GM12878 (cell line): ENCODE measurements around the gene ERP27. TPM values are rescaled to one million over a fixed set of nuclear protein-coding genes. Genes with fewer than 3 reads are reported as not detected.

Experiments used
- ATAC-seq: fragments of 200-7000 bp; cut with Tn5 transposase; 3 replicates; pipeline ENCODE4 v1.9.1; 2020; ENCODE audit warnings: mild to moderate bottlenecking, moderate library complexity
- BruUV-seq: library from RNA; stranded (reverse); fragments of 400-500 nt; replicated peaks from 2 replicates; lab custom pipeline; 2021; lab: Mats Ljungman, UMichigan
- CTCF ChIA-PET: fragments of 300-600 bp; sonication (Branson Sonifier 250); formaldehyde crosslinking; extraction: SDS; loops from one replicate; lab custom pipeline; 2021; ENCODE audit warnings: inconsistent platforms; lab: Yijun Ruan, JAX
- POLR2A ChIA-PET: fragments of 350-600 bp; formaldehyde crosslinking; extraction: SDS; loops from one replicate; lab custom pipeline; 2021; ENCODE audit warnings: inconsistent platforms; lab: Charles Lee
- RAD21 ChIA-PET: fragments of 300-600 bp; sonication (Branson Sonifier 250); formaldehyde crosslinking; loops from one replicate; lab custom pipeline; 2023; ENCODE audit warnings: antibody characterized with exemption; ENCODE audit not compliant: unreplicated experiment; lab: Charles Lee
- SMC1A ChIA-PET: fragments of 300-600 bp; sonication (Branson Sonifier 250); formaldehyde crosslinking; loops from one replicate; lab custom pipeline; 2023; ENCODE audit not compliant: unreplicated experiment, uncharacterized antibody; lab: Charles Lee
- DNase-seq: peaks from one replicate; pipeline ENCODE4 v3.0.0-alpha.2; 2011; ENCODE audit warnings: low read depth, low spot score
- FAIRE-seq: peaks from 3 replicates; lab custom pipeline; 2011; peaks lifted over from hg19 to GRCh38; lab: Jason Lieb, UNC
- H2AFZ ChIP-seq: 2 replicates; pipeline ENCODE4 v1.6.0; 2011; ENCODE audit warnings: low read depth, low read length, control low read depth; ENCODE audit not compliant: control insufficient read depth
- H3K27ac ChIP-seq: 2 replicates; pipeline ENCODE4 v1.5.1; 2011; ENCODE audit warnings: control low read depth; ENCODE audit not compliant: control insufficient read depth, insufficient read depth
- H3K27me3 ChIP-seq, 2 experiments: replicated peaks in 1 of 2; 2 replicates each; pipeline versions ENCODE4 v1.6.0 to v1.6.1; 2011; ENCODE audit warnings: low read length in 1 of 2; ENCODE audit not compliant: control insufficient read depth in 2 of 2, insufficient read depth in 2 of 2
- H3K36me3 ChIP-seq, 2 experiments: 2 replicates each; pipeline ENCODE4 v1.5.1; 2011; ENCODE audit warnings: low read length in 1 of 2; ENCODE audit not compliant: control insufficient read depth in 2 of 2, insufficient read depth in 2 of 2
- H3K4me1 ChIP-seq: 2 replicates; pipeline ENCODE4 v1.6.1; 2011; ENCODE audit warnings: mild to moderate bottlenecking, low read length, moderate library complexity, mixed read lengths; ENCODE audit not compliant: control insufficient read depth, insufficient read depth
- H3K4me2 ChIP-seq: 2 replicates; pipeline ENCODE4 v1.6.0; 2011; ENCODE audit warnings: control low read depth; ENCODE audit not compliant: control insufficient read depth, insufficient read depth
- H3K4me3 ChIP-seq: fragments of 200-600 bp; sonication (generic); 2 replicates; pipeline ENCODE4 v1.5.1; 2016
- H3K79me2 ChIP-seq: 2 replicates; pipeline ENCODE4 v1.6.0; 2011; ENCODE audit warnings: low read length; ENCODE audit not compliant: control insufficient read depth, insufficient read depth
- H3K9ac ChIP-seq: 2 replicates; pipeline ENCODE4 v1.8.0; 2011; ENCODE audit warnings: low read length, control low read depth, mixed read lengths; ENCODE audit not compliant: control insufficient read depth, insufficient read depth
- H3K9me3 ChIP-seq: replicated peaks from 3 replicates; pipeline ENCODE4 v1.5.1; 2011; ENCODE audit warnings: mild to moderate bottlenecking, low read length; ENCODE audit not compliant: control insufficient read depth, insufficient read depth
- H4K20me1 ChIP-seq: 2 replicates; pipeline ENCODE4 v1.6.0; 2011; ENCODE audit not compliant: control insufficient read depth, insufficient read depth
- GATAD2B ChIP-seq: fragments of 450-650 bp; conservative IDR thresholded peaks from 2 replicates; pipeline ENCODE4 v1.6.1; 2017; ENCODE audit warnings: low read depth, mild to moderate bottlenecking, moderate library complexity
- HCFC1 ChIP-seq: fragments of 150-350 bp; IDR thresholded peaks from 2 replicates; pipeline ENCODE4 v1.6.1; 2014; ENCODE audit warnings: low read length
- NBN ChIP-seq: fragments of 450-650 bp; IDR thresholded peaks from 2 replicates; pipeline ENCODE4 v1.6.1; 2016
- SRF ChIP-seq, 2 experiments: IDR thresholded peaks; 2 replicates each; pipeline ENCODE4 v1.6.1; 2011; ENCODE audit warnings: low read depth in 2 of 2, low read length in 2 of 2, mild to moderate bottlenecking in 1 of 2, moderate library complexity in 1 of 2
- TCF7 ChIP-seq: IDR thresholded peaks from 2 replicates; pipeline ENCODE4 v1.6.1; 2014; ENCODE audit warnings: antibody characterized with exemption, borderline replicate concordance
- YY1 ChIP-seq: IDR thresholded peaks from 2 replicates; pipeline ENCODE4 v1.6.1; 2011; ENCODE audit warnings: low read depth, mild to moderate bottlenecking, low read length
- WGBS: methylation state at CpG from one replicate; pipeline ENCODE4 v1.1.6; 2016; ENCODE audit warnings: low lambda C conversion rate; ENCODE audit not compliant: insufficient replicate concordance, insufficient coverage; ENCODE audit errors: missing lambda C conversion rate; 5-methylcytosine and 5-hydroxymethylcytosine counted together
- in situ Hi-C: fragments of 300-500 bp; cut with MboI; formaldehyde crosslinking; loops from 9 replicates; pipeline ENCODE4 v1.14.3; 2018; ENCODE audit warnings: mixed read lengths
- intact Hi-C: fragments of 100-400 bp; cut with micrococcal nuclease; formaldehyde crosslinking; loops from one replicate; pipeline ENCODE4 v1.14.2; 2022; ENCODE audit not compliant: unreplicated experiment
- polyA plus RNA-seq, 11 experiments: library from polyadenylated mRNA; depleted of rRNA in 4 of 11; unstranded in 6 of 11; stranded (reverse) in 5 of 11; fragments of >200 nt; fragmentation: Nextera tagmentation in 4 of 11; fragmentation: Illumina TruSeq in 1 of 11; extraction: Ambion mirVana in 4 of 11; extraction: Trizol in 1 of 11; gene quantifications; 1 replicate in 1 of 11; 2 replicates in 10 of 11; pipeline versions ENCODE4 v1.2.1 to v1.2.3, GENCODE V29; 2011 to 2016; ENCODE audit warnings: inconsistent platforms in 2 of 11, missing spikeins in 2 of 11, low read depth in 1 of 11
- total RNA-seq, 4 experiments: library from RNA; depleted of rRNA in 3 of 4; stranded (reverse); fragments of >200 nt in 3 of 4; fragmentation: Illumina TruSeq in 1 of 4; extraction: Trizol in 1 of 4; gene quantifications; 2 replicates each; pipeline versions ENCODE4 v1.2.1 to v1.2.3, GENCODE V29; 2013 to 2021
- TF ChIP-seq, protein P1 (sequence below): IDR thresholded peaks from 2 replicates; pipeline ENCODE4 v1.6.1; 2012; ENCODE audit warnings: low read length, inconsistent platforms
- TF ChIP-seq, protein P2 (sequence below): fragments of 450-650 bp; conservative IDR thresholded peaks from 2 replicates; pipeline ENCODE4 v1.6.1; 2017; ENCODE audit warnings: mild to moderate bottlenecking, moderate library complexity
- TF ChIP-seq, protein P3 (sequence below): fragments of 450-650 bp; IDR thresholded peaks from 2 replicates; pipeline ENCODE4 v1.6.1; 2016; ENCODE audit warnings: mild to moderate bottlenecking
- TF ChIP-seq, protein P4 (sequence below): fragments of 450-650 bp; formaldehyde crosslinking; IDR thresholded peaks from 2 replicates; pipeline ENCODE4 v1.5.0; 2022; ENCODE audit warnings: mild to moderate bottlenecking, missing genetic modification characterization

ERP27 gene
- total and polyA plus RNA-seq, 10 of the 15 experiments (the other 5 are each of a cell fraction or from before 2014, with no cell fraction given) = 0.91 to 2.4 (median 1.4) TPM

DNA sequence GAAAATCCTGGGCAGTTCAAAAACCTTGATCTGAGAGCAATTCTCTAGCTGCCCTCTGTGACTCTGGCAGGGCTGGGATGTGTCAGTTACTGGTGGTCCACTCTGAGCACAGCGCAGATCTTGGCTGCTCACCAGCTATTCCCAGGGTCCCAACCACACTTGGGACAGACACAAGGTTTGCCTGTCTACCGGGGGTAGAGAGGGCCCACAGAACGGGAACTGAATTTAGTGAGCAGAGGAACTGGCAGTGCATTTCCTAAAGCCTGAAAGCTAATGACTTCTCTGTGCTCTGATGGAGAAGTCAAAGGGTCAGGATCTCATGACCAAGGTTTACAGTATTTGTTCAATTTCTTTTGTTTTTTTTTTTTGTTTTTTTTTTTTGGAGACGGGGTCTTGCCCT is 37.1 kb upstream of the ERP27 start:
- no peaks in the 10 kb centered on the region for H3K27me3 ChIP-seq
- no TSS peak for BruUV-seq
- TF ChIP-seq HCFC1 (no peak), TCF7 (no peak), YY1 (no peak), GATAD2B (no peak), NBN (no peak), SRF (IDR thresholded peaks at IDR 0.05; ENCODE audit: low read depth in 2 of 2, low read length in 2 of 2) (no peak)
- TF ChIP-seq, protein P1, sequence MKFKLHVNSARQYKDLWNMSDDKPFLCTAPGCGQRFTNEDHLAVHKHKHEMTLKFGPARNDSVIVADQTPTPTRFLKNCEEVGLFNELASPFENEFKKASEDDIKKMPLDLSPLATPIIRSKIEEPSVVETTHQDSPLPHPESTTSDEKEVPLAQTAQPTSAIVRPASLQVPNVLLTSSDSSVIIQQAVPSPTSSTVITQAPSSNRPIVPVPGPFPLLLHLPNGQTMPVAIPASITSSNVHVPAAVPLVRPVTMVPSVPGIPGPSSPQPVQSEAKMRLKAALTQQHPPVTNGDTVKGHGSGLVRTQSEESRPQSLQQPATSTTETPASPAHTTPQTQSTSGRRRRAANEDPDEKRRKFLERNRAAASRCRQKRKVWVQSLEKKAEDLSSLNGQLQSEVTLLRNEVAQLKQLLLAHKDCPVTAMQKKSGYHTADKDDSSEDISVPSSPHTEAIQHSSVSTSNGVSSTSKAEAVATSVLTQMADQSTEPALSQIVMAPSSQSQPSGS = no peak
- TF ChIP-seq, protein P2, sequence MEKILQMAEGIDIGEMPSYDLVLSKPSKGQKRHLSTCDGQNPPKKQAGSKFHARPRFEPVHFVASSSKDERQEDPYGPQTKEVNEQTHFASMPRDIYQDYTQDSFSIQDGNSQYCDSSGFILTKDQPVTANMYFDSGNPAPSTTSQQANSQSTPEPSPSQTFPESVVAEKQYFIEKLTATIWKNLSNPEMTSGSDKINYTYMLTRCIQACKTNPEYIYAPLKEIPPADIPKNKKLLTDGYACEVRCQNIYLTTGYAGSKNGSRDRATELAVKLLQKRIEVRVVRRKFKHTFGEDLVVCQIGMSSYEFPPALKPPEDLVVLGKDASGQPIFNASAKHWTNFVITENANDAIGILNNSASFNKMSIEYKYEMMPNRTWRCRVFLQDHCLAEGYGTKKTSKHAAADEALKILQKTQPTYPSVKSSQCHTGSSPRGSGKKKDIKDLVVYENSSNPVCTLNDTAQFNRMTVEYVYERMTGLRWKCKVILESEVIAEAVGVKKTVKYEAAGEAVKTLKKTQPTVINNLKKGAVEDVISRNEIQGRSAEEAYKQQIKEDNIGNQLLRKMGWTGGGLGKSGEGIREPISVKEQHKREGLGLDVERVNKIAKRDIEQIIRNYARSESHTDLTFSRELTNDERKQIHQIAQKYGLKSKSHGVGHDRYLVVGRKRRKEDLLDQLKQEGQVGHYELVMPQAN = no peak
- TF ChIP-seq, protein P3, sequence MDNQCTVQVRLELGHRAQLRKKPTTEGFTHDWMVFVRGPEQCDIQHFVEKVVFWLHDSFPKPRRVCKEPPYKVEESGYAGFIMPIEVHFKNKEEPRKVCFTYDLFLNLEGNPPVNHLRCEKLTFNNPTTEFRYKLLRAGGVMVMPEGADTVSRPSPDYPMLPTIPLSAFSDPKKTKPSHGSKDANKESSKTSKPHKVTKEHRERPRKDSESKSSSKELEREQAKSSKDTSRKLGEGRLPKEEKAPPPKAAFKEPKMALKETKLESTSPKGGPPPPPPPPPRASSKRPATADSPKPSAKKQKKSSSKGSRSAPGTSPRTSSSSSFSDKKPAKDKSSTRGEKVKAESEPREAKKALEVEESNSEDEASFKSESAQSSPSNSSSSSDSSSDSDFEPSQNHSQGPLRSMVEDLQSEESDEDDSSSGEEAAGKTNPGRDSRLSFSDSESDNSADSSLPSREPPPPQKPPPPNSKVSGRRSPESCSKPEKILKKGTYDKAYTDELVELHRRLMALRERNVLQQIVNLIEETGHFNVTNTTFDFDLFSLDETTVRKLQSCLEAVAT = no peak
- TF ChIP-seq, protein P4, sequence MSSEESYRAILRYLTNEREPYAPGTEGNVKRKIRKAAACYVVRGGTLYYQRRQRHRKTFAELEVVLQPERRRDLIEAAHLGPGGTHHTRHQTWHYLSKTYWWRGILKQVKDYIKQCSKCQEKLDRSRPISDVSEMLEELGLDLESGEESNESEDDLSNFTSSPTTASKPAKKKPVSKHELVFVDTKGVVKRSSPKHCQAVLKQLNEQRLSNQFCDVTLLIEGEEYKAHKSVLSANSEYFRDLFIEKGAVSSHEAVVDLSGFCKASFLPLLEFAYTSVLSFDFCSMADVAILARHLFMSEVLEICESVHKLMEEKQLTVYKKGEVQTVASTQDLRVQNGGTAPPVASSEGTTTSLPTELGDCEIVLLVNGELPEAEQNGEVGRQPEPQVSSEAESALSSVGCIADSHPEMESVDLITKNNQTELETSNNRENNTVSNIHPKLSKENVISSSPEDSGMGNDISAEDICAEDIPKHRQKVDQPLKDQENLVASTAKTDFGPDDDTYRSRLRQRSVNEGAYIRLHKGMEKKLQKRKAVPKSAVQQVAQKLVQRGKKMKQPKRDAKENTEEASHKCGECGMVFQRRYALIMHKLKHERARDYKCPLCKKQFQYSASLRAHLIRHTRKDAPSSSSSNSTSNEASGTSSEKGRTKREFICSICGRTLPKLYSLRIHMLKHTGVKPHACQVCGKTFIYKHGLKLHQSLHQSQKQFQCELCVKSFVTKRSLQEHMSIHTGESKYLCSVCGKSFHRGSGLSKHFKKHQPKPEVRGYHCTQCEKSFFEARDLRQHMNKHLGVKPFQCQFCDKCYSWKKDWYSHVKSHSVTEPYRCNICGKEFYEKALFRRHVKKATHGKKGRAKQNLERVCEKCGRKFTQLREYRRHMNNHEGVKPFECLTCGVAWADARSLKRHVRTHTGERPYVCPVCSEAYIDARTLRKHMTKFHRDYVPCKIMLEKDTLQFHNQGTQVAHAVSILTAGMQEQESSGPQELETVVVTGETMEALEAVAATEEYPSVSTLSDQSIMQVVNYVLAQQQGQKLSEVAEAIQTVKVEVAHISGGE = no peak
- H4K20me1 ChIP-seq = no peaks in the 10 kb centered on the region
- in situ Hi-C loops = no loop called here
- no peak overlapping the region for H3K4me2 ChIP-seq
- no peak for DNase-seq
- no peak overlapping the region for H3K9ac ChIP-seq
- WGBS = 58% methylated on average over 3 of the region's 4 CpGs
- no peaks in the 10 kb centered on the region; the same call in 2 of the 3 replicates for H3K9me3 ChIP-seq
- H3K4me3 ChIP-seq = no peak overlapping the region
- intact Hi-C loops = no loop called here
- POLR2A ChIA-PET = interaction anchor here (0.6 kb wide), 1 partner anchor 518 kb away, joined by 4 read pairs; no protein-coding TSS in a partner anchor
- no peaks in the 10 kb centered on the region for H3K4me1 ChIP-seq
- no peak for ATAC-seq
- CTCF ChIA-PET = interaction anchor here (0.7 kb wide), 1 partner anchor 562 kb away, joined by 3 read pairs; no protein-coding TSS in a partner anchor
- FAIRE-seq = no peak
- SMC1A ChIA-PET = interaction anchor here (0.8 kb wide), 1 partner anchor 20 kb away, joined by 4 read pairs; no protein-coding TSS in a partner anchor
- H3K79me2 ChIP-seq = no peaks in the 10 kb centered on the region
- RAD21 ChIA-PET = no interaction called here
- H3K27ac ChIP-seq = no peak overlapping the region
- no peak overlapping the region for H2AFZ ChIP-seq
- no peaks in the 10 kb centered on the region for H3K36me3 ChIP-seq
